ENCODE measurements around the gene CLCF1.

CLCF1 gene

DNA sequence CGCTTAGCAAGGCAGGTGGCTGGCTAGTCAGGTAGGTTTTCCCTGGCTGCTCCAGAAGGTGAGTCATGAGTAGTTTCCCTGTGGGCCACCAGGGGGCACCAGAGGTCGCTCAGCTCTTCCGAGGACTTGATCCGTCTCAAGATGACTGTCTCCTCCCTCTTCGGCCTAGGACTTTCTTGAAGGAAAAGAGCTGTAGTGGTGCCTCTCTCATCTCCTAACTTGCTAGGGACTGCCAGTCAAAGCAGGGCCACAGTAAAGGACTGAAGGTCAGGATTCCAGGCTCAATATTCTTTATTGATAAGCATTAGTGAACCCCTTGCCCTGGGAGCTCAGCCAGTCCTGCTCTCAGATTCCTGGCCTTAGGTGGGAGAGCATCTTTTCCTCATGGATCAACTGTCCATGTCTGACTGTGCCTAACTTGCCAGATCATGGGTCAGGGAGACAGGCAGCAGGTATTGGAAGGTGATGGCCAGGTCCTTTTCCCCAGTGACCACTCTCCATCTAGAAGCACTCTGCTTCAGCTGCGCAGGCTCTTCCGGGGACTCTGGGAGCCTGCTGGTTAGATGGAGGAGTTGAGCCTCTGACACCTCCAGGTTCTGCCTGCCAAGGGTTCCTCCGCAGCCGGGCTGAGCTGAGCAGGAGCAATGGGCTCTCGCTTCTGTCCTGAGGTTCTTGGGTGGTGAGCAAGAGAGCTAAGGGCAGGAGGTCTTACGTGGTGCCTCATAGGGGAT, 22.0 kb downstream of the CLCF1 start:
- CTCF ChIA-PET = interaction anchor here (0.7 to 37.4 kb wide), 35 partner anchors 10 to 295 kb away, joined by 3 to 1573 read pairs (median 5); partner anchors contain the start of genes ANKRD13D, CABP4, CLCF1 and KDM2A
- peak; percentile 78 for DNase-seq (ENCODE audit: extremely low spot score)
- TF ChIP-seq, protein P1, sequence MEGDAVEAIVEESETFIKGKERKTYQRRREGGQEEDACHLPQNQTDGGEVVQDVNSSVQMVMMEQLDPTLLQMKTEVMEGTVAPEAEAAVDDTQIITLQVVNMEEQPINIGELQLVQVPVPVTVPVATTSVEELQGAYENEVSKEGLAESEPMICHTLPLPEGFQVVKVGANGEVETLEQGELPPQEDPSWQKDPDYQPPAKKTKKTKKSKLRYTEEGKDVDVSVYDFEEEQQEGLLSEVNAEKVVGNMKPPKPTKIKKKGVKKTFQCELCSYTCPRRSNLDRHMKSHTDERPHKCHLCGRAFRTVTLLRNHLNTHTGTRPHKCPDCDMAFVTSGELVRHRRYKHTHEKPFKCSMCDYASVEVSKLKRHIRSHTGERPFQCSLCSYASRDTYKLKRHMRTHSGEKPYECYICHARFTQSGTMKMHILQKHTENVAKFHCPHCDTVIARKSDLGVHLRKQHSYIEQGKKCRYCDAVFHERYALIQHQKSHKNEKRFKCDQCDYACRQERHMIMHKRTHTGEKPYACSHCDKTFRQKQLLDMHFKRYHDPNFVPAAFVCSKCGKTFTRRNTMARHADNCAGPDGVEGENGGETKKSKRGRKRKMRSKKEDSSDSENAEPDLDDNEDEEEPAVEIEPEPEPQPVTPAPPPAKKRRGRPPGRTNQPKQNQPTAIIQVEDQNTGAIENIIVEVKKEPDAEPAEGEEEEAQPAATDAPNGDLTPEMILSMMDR (IDR thresholded peaks at IDR 0.05; ENCODE audit: control extremely low read depth, extremely low read depth, low read depth, missing control alignments) = peak; percentile 94
- POLR2A ChIA-PET = interaction anchor here (0.6 to 1.3 kb wide), 5 partner anchors 22 to 137 kb away, joined by 3 to 6 read pairs (median 4); no protein-coding TSS in a partner anchor

DNA sequence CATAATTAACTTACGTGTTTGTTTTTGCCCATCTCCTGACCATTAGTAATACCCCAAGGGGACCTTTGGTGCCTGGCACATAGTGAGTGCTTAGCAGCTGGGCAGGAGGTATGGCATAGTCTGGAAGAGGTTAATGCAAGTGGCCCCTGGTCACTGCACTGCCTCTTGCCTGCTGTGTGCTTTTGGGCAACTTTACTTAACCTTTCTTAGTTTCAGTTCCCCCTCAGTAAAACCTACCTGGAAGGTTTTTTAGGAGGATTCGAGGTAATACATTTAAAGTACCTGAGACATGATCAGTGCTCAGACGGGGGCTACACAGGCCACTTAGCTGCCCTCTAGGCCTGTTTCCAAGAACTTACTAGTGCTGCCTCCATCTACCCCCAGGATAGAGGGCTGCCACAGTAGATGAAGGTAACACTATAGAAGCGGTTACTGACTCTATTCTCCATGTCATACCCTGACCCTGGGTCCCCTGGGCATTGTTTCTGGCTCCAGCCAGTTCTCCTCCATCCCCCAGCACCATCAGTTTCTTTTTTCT, 23.4 kb downstream of the CLCF1 start:
- no peak for DNase-seq (ENCODE audit: extremely low spot score)
- CTCF ChIA-PET = interaction anchor here (1.4 to 37.4 kb wide), 7 partner anchors 10 to 161 kb away, joined by 3 to 1573 read pairs (median 45); partner anchors contain the start of genes CLCF1, PPP1CA, RAD9A and TBC1D10C
- TF ChIP-seq, protein P1 (IDR thresholded peaks at IDR 0.05; ENCODE audit: control extremely low read depth, extremely low read depth, low read depth, missing control alignments) = no peak
- POLR2A ChIA-PET = interaction anchor here (0.6 to 1.3 kb wide), 2 partner anchors 31 to 81 kb away, joined by 6 to 7 read pairs; no protein-coding TSS in a partner anchor

DNA sequence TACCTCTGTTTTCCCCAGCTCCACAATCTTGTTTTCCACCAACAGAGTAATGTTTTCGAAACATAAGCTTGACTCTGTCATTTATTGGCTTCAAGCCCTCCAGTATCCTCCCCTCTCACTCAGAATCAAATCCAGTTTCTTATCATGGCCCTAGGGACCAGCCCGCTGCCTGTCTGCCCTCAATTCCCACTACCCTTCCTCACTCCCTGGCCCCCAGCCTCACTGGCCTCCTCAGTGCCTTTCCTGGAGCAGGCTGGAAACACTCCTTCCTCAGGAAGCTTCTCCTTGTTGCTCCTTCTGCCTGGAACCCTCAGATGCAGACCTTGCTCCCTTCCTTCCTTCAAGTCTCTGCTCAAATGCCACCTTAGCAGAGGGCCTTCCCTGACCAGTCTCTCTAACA, 23.9 kb downstream of the CLCF1 start:
- CTCF ChIA-PET = interaction anchor here (0.7 to 37.4 kb wide), 8 partner anchors 10 to 274 kb away, joined by 3 to 1573 read pairs (median 24); partner anchors contain the start of genes CLCF1, PPP1CA, RAD9A and TBC1D10C
- no peak for DNase-seq (ENCODE audit: extremely low spot score)
- TF ChIP-seq, protein P1 (IDR thresholded peaks at IDR 0.05; ENCODE audit: control extremely low read depth, extremely low read depth, low read depth, missing control alignments) = no peak
- POLR2A ChIA-PET = no interaction called here

DNA sequence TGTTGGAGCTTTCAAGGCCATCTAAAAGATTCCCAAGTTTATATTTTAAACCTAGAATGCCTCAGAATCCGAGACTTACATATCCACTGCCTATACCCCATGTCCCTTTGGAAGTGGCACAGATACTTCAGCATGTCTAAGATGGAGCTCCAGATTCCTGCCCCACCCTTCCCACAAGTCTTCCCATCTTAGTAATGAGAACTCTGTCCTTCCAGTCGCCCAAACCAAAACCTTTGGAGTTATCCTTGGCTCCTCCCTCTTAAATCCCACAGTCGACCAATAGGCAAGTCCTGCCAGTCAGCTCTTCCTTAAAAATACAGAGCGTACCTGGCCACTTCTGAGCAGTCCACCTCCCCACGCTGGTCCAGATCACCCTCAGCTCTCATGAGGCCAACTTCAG, 24.4 kb downstream of the CLCF1 start:
- ChIA-PET CTCF (interaction anchor here (0.7 to 37.4 kb wide), 8 partner anchors 9 to 273 kb away, joined by 3 to 1573 read pairs (median 24); partner anchors contain the start of genes CLCF1, PPP1CA, RAD9A and TBC1D10C), POLR2A (no interaction called here)
- DNase-seq (ENCODE audit: extremely low spot score) = no peak
- TF ChIP-seq, protein P1 (IDR thresholded peaks at IDR 0.05; ENCODE audit: control extremely low read depth, extremely low read depth, low read depth, missing control alignments) = no peak

DNA sequence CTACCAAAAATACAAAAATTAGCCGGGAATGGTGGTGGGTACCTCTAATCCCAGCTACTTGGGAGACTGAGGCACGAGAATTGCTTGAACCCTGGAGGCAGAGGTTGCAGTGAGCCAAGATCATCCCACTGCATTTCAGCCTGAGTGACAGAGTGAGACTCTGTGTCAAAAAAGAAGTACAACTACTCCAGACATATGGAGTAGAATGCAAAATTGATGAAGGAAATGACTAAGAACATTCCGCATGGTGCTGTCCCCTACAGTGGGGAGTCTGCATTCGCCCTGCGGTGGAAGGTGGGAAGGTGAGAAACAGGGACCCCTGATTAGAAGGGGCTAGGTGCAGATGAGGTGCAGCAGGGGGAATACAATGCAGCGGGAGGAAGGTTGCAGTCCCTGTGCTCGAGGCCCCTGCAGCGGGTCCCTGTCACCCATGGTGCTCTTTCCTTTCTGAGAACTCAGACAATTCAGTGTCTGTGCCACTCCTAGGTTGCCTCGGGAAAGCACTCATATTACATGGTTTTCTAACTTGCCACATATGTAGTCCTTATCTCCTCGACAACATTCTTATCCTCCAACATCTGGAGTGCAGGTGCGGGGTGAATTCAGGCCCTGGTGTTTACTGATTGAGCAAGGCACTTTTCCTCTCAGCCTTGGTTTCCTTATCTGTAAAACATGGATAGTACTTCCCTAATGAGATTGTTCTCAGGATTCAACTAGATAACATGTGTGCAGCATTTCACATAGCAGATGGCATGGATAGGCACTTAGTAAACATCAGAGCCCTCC, 25.2 kb downstream of the CLCF1 start:
- no peak for DNase-seq (ENCODE audit: extremely low spot score)
- ChIA-PET POLR2A (interaction anchor here (1.0 kb wide), 1 partner anchor 25 kb away, joined by 3 read pairs; no protein-coding TSS in a partner anchor), CTCF (interaction anchor here (1.0 to 37.4 kb wide), 11 partner anchors 9 to 95 kb away, joined by 3 to 1573 read pairs (median 31); partner anchors contain the start of genes CLCF1, POLD4, PPP1CA and RAD9A)
- TF ChIP-seq, protein P1 (IDR thresholded peaks at IDR 0.05; ENCODE audit: control extremely low read depth, extremely low read depth, low read depth, missing control alignments) = no peak

Measured in GM10248 (cell line).